ENCODE measurements around the gene DENND1A.
"Not testable (repeated sequence)": the region's sequence is repeated elsewhere in the genome, so short reads cannot be mapped to it uniquely, and the experiment has no call there.

Gene DENND1A

GRCh38 chr9:123410281-123410910, 519.5 kb downstream of the DENND1A start:
- DNase-seq (ENCODE audit: extremely low read depth in 1 of 2, low read depth in 1 of 2), result no peak

GRCh38 chr9:123408313-123409262, 521.3 kb downstream of the DENND1A start:
- DNase-seq (ENCODE audit: extremely low read depth in 1 of 2, low read depth in 1 of 2), result no peak

GRCh38 chr9:123407217-123407851, 522.6 kb downstream of the DENND1A start:
- DNase-seq (ENCODE audit: extremely low read depth in 1 of 2, low read depth in 1 of 2), result no peak

- no peak for DNase-seq (ENCODE audit: extremely low read depth in 1 of 2, low read depth in 1 of 2)
Measured at GRCh38 chr9:123406691-123407216, 523.2 kb downstream of the DENND1A start.

- no peak for DNase-seq (ENCODE audit: extremely low read depth in 1 of 2, low read depth in 1 of 2)
Measured at GRCh38 chr9:123406016-123406415, 523.9 kb downstream of the DENND1A start.

- DNase-seq (ENCODE audit: extremely low read depth in 1 of 2, low read depth in 1 of 2), result no peak
Measured at GRCh38 chr9:123402981-123403509, 526.9 kb downstream of the DENND1A start.

- no peak for DNase-seq (ENCODE audit: extremely low read depth in 1 of 2, low read depth in 1 of 2)
Measured at GRCh38 chr9:123401879-123402513, 527.9 kb downstream of the DENND1A start.

GRCh38 chr9:123400926-123401503, 528.9 kb downstream of the DENND1A start:
- DNase-seq (ENCODE audit: extremely low read depth in 1 of 2, low read depth in 1 of 2), result no peak

GRCh38 chr9:123399803-123400378, 530.0 kb downstream of the DENND1A start:
- no peak for DNase-seq (ENCODE audit: extremely low read depth in 1 of 2, low read depth in 1 of 2)

GRCh38 chr9:123398938-123399337, 531.0 kb downstream of the DENND1A start:
- not testable (repeated sequence) for DNase-seq (ENCODE audit: extremely low read depth in 1 of 2, low read depth in 1 of 2)

- DNase-seq (ENCODE audit: extremely low read depth in 1 of 2, low read depth in 1 of 2), result no peak
Measured at GRCh38 chr9:123397975-123398374, 532.0 kb downstream of the DENND1A start.

GRCh38 chr9:123395689-123396511, 534.0 kb downstream of the DENND1A start:
- DNase-seq (ENCODE audit: extremely low read depth in 1 of 2, low read depth in 1 of 2), result no peak

GRCh38 chr9:123395276-123395688, 534.6 kb downstream of the DENND1A start:
- DNase-seq (ENCODE audit: extremely low read depth in 1 of 2, low read depth in 1 of 2), result no peak

GRCh38 chr9:123394291-123395235, 535.4 kb downstream of the DENND1A start:
- DNase-seq (ENCODE audit: extremely low read depth in 1 of 2, low read depth in 1 of 2), result no peak

GRCh38 chr9:123392802-123393201, 537.1 kb downstream of the DENND1A start:
- no peak for DNase-seq (ENCODE audit: extremely low read depth in 1 of 2, low read depth in 1 of 2)

- DNase-seq (ENCODE audit: extremely low read depth in 1 of 2, low read depth in 1 of 2), result no peak
Measured at GRCh38 chr9:123391946-123392345, 538.0 kb downstream of the DENND1A start.

GRCh38 chr9:123391233-123391632, 538.7 kb downstream of the DENND1A start:
- no peak for DNase-seq (ENCODE audit: extremely low read depth in 1 of 2, low read depth in 1 of 2)

All from stimulated activated CD8-positive, alpha-beta memory T cell treated with anti-CD3 and anti-CD28 coated beads, Interleukin-7, amount 100 ng/mL, for 48 hours (primary cell).